A673 (cell line): ENCODE measurements around the gene GMEB1. TPM values are rescaled to one million over a fixed set of nuclear protein-coding genes. Genes with fewer than 3 reads are reported as not detected.

ENCODE experiments used
- BruUV-seq: library from RNA; stranded (reverse); fragments of 400-500 nt; replicated peaks from 2 replicates; lab custom pipeline; 2021; lab: Mats Ljungman, UMichigan
- CTCF ChIA-PET: fragments of 300-600 bp; sonication (Branson Sonifier 250); formaldehyde crosslinking; loops from one replicate; lab custom pipeline; 2022; ENCODE audit warnings: antibody characterized with exemption; lab: Charles Lee
- POLR2A ChIA-PET: fragments of 300-600 bp; sonication (Branson Sonifier 250); formaldehyde crosslinking; loops from one replicate; lab custom pipeline; 2022; ENCODE audit warnings: antibody characterized with exemption; ENCODE audit not compliant: low non-redundant PET; lab: Charles Lee
- DNase-seq: peaks from one replicate; pipeline ENCODE4 v3.0.0-alpha.2; 2015; ENCODE audit warnings: low spot score
- H3K27ac ChIP-seq: fragments of 200-600 bp; sonication (generic); 2 replicates; pipeline ENCODE4 v1.5.1; 2016; ENCODE audit warnings: mixed run types, low read depth, mild to moderate bottlenecking, mixed read lengths, antibody characterized with exemption, low read length; ENCODE audit not compliant: poor library complexity, severe bottlenecking
- H3K27me3 ChIP-seq: fragments of 200-600 bp; sonication (generic); replicated peaks from 2 replicates; pipeline ENCODE4 v1.6.1; 2017; ENCODE audit warnings: mixed run types, low read depth, mild to moderate bottlenecking, mixed read lengths, antibody characterized with exemption, low read length; ENCODE audit not compliant: insufficient read depth, poor library complexity
- H3K36me3 ChIP-seq: fragments of 200-600 bp; sonication (generic); 2 replicates; pipeline ENCODE4 v1.6.1; 2016; ENCODE audit warnings: mixed run types, mild to moderate bottlenecking, mixed read lengths, antibody characterized with exemption, low read length; ENCODE audit not compliant: insufficient read depth, poor library complexity, severe bottlenecking
- H3K4me1 ChIP-seq: fragments of 200-600 bp; sonication (generic); 2 replicates; pipeline ENCODE4 v1.6.1; 2017; ENCODE audit warnings: mixed run types, mild to moderate bottlenecking, mixed read lengths, antibody characterized with exemption, low read length; ENCODE audit not compliant: insufficient read depth, poor library complexity, severe bottlenecking
- H3K4me3 ChIP-seq: fragments of 200-600 bp; sonication (generic); 2 replicates; pipeline ENCODE4 v1.5.1; 2016; ENCODE audit warnings: low read depth, mixed run types, mild to moderate bottlenecking, mixed read lengths, low read length; ENCODE audit not compliant: poor library complexity, severe bottlenecking
- H3K9me3 ChIP-seq: fragments of 200-600 bp; sonication (generic); 2 replicates; pipeline ENCODE4 v1.6.1; 2016; ENCODE audit warnings: mixed run types, low read depth, mild to moderate bottlenecking, mixed read lengths, antibody characterized with exemption, low read length; ENCODE audit not compliant: poor library complexity, severe bottlenecking
- CTCF ChIP-seq: fragments of 300-800, 200-600 bp; sonication (generic); conservative IDR thresholded peaks from 2 replicates; pipeline ENCODE4 v1.5.1; 2017; ENCODE audit warnings: low read depth, mild to moderate bottlenecking, antibody characterized with exemption, low read length, moderate library complexity, mixed read lengths
- EZH2 ChIP-seq: fragments of 200-600 bp; sonication (generic); IDR thresholded peaks from 2 replicates; pipeline ENCODE4 v1.6.1; 2017; ENCODE audit warnings: borderline replicate concordance, low read depth, mild to moderate bottlenecking, mixed read lengths, antibody characterized with exemption, low read length; ENCODE audit not compliant: poor library complexity, severe bottlenecking
- intact Hi-C: fragments of 100-400 bp; cut with micrococcal nuclease; formaldehyde crosslinking; loops from one replicate; pipeline ENCODE4 v1.10.0; 2022; ENCODE audit not compliant: unreplicated experiment
- total RNA-seq: library from RNA; stranded (reverse); gene quantifications from 2 replicates; pipeline ENCODE4 v1.2.3, GENCODE V29; 2021

The GMEB1 gene
- total RNA-seq, 1 experiment from 2014 or later = 23.0 TPM

- peaks cover 14% of the 10 kb centered on the region for H3K4me1 ChIP-seq
- no peaks in the 10 kb centered on the region for H3K9me3 ChIP-seq
- CTCF ChIA-PET = no interaction called here
- POLR2A ChIA-PET = no interaction called here
- no peak overlapping the region for H3K27ac ChIP-seq
- H3K4me3 ChIP-seq = no peak overlapping the region
- no peaks in the 10 kb centered on the region for H3K36me3 ChIP-seq
- no TSS peak for BruUV-seq
- intact Hi-C loops = no loop called here
- no peak for DNase-seq
- no peaks in the 10 kb centered on the region for H3K27me3 ChIP-seq
- TF ChIP-seq EZH2 = no peak
- peak; percentile 34; the same call in 1 of the 2 replicates for TF ChIP-seq CTCF
These were observed 27.8 kb upstream of the GMEB1 start for GRCh38 chr1:28640766-28641165.

- Histone ChIP-seq H3K4me3 (peak overlapping the region; percentile 81), H3K9me3 (no peaks in the 10 kb centered on the region), H3K4me1 (peaks cover 14% of the 10 kb centered on the region), H3K27me3 (no peaks in the 10 kb centered on the region), H3K36me3 (no peaks in the 10 kb centered on the region), H3K27ac (peak overlapping the region; percentile 82)
- POLR2A ChIA-PET = interaction anchor here (0.7 to 1.4 kb wide), 2 partner anchors 61 to 243 kb away, joined by 4 to 19 read pairs; no protein-coding TSS in a partner anchor
- BruUV-seq = TSS peak; percentile 56
- DNase-seq = no peak
- CTCF ChIA-PET = interaction anchor here (0.5 to 1.5 kb wide), 4 partner anchors 128 to 243 kb away, joined by 4 to 14 read pairs (median 9); no protein-coding TSS in a partner anchor
- no peak for TF ChIP-seq CTCF
- TF ChIP-seq EZH2 = no peak
- intact Hi-C loops = no loop called here
These were observed 26.3 kb upstream of the GMEB1 start for GRCh38 chr1:28642056-28642846.

GRCh38 chr1:28642847-28643635, 25.5 kb upstream of the GMEB1 start, which contains the start of gene TAF12:
Gene TAF12, minus strand, starts transcription at chr1:28643067. Its CDS starts 20,986 bp downstream, at chr1:28622081.
- Histone ChIP-seq H3K4me1 (peaks cover 16% of the 10 kb centered on the region), H3K4me3 (peak within 1 kb of the TSS; percentile 81), H3K36me3 (no peaks in the 10 kb centered on the region), H3K27ac (peak within 1 kb of the TSS; percentile 82), H3K9me3 (no peaks in the 10 kb centered on the region), H3K27me3 (no peaks in the 10 kb centered on the region)
- ChIA-PET POLR2A (interaction anchor here (0.5 to 1.4 kb wide), 11 partner anchors 9 to 1475 kb away, joined by 3 to 19 read pairs (median 4); no protein-coding TSS in a partner anchor), CTCF (interaction anchor here (0.5 to 1.5 kb wide), 12 partner anchors 9 to 785 kb away, joined by 3 to 14 read pairs (median 8); partner anchors contain the start of genes GMEB1 and YTHDF2)
- TSS peak; percentile 96 for BruUV-seq
- intact Hi-C loops = no loop called here
- peak; percentile 98 for DNase-seq
- TF ChIP-seq CTCF (peak; percentile 54), EZH2 (no peak)
